Ascending aorta (tissue), 2 donors: ENCODE data around the gene CCDC89. TPM values are rescaled to one million over a fixed set of nuclear protein-coding genes. Genes with fewer than 3 reads are reported as not detected.

Source experiments
- DNase-seq, 2 donors: peaks; one replicate each; pipeline ENCODE4 v3.0.0-alpha.2; 2019; ENCODE audit warnings: low spot score in 2 of 2
- H3K27ac ChIP-seq, 2 donors: fragments of 200-600 bp; sonication (generic); one replicate each; pipeline ENCODE4 v1.5.1; 2016 to 2017; ENCODE audit warnings: mild to moderate bottlenecking in 1 of 2
- H3K27me3 ChIP-seq: fragments of 200-600 bp; sonication (generic); one replicate; pipeline ENCODE4 v1.5.1; 2017
- H3K36me3 ChIP-seq, 2 donors: fragments of 200-600 bp; sonication (generic); one replicate each; pipeline ENCODE4 v1.5.1; 2016
- H3K4me1 ChIP-seq, 2 donors: fragments of 200-600 bp; sonication (generic); one replicate each; pipeline ENCODE4 v1.5.1; 2016 to 2017; ENCODE audit warnings: mild to moderate bottlenecking in 1 of 2
- H3K4me3 ChIP-seq, 2 donors: fragments of 200-600 bp; sonication (generic); one replicate each; pipeline ENCODE4 v1.5.1; 2016 to 2017; ENCODE audit warnings: mild to moderate bottlenecking in 1 of 2
- H3K9me3 ChIP-seq, 2 donors: fragments of 200-600 bp; sonication (generic); one replicate each; pipeline ENCODE4 v1.5.1; 2016
- CTCF ChIP-seq, 3 experiments: fragments of 200-600 bp in 2 of 3; fragments of 450-650 bp in 1 of 3; sonication (generic) in 2 of 3; IDR thresholded peaks; one replicate each; pipeline ENCODE4 v1.5.1; 2016 to 2019; ENCODE audit warnings: antibody characterized with exemption in 3 of 3, mild to moderate bottlenecking in 1 of 3, moderate library complexity in 1 of 3
- intact Hi-C: fragments of 100-400 bp; cut with DNase I; formaldehyde crosslinking; loops from one replicate; pipeline ENCODE4 v1.15.1; 2023
- total RNA-seq: library from RNA; depleted of rRNA; stranded (reverse); fragments of >200 nt; gene quantifications from one replicate; pipeline ENCODE4 v1.1.0, GENCODE V29; 2016

CCDC89 gene
- total RNA-seq, 1 donor from 2014 or later = 16.6 TPM

- Histone ChIP-seq H3K4me1 (no peaks in the 10 kb centered on the region), H3K9me3 (no peaks in the 10 kb centered on the region), H3K27me3 (no peaks in the 10 kb centered on the region), H3K4me3 (no peak overlapping the region), H3K27ac (no peak overlapping the region), H3K36me3 (no peaks in the 10 kb centered on the region)
- intact Hi-C loops = no loop called here
- no peak for TF ChIP-seq CTCF (IDR thresholded peaks at IDR 0.05)
- DNase-seq = no peak
Observed at GRCh38 chr11:85712953-85713352, 27.0 kb upstream of the CCDC89 start.

DNA sequence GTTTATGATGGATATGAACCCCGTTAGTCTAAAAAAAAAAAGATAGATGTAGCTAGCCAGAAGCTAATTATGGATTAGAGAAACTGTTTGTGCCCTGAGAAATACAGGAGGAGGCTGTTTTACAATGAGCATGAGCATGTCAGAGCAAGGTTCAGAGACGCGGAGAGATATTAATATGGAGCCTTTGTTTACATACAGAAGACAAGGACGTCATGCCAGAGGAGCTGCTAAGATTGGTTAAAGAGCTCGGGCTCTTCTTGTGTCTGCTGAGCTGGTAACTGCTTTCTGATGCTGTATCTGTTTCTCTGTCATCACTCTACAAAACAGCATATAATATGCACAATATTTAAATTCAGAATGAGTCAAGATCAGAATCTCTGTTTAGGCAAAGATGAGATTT lies 24.9 kb upstream of the CCDC89 start:
- Histone ChIP-seq H3K27me3 (no peaks in the 10 kb centered on the region), H3K36me3 (no peaks in the 10 kb centered on the region), H3K27ac (no peak overlapping the region), H3K4me1 (no peaks in the 10 kb centered on the region), H3K9me3 (no peaks in the 10 kb centered on the region), H3K4me3 (no peak overlapping the region)
- no peak for TF ChIP-seq CTCF (IDR thresholded peaks at IDR 0.05)
- no peak for DNase-seq
- intact Hi-C loops = no loop called here

DNA sequence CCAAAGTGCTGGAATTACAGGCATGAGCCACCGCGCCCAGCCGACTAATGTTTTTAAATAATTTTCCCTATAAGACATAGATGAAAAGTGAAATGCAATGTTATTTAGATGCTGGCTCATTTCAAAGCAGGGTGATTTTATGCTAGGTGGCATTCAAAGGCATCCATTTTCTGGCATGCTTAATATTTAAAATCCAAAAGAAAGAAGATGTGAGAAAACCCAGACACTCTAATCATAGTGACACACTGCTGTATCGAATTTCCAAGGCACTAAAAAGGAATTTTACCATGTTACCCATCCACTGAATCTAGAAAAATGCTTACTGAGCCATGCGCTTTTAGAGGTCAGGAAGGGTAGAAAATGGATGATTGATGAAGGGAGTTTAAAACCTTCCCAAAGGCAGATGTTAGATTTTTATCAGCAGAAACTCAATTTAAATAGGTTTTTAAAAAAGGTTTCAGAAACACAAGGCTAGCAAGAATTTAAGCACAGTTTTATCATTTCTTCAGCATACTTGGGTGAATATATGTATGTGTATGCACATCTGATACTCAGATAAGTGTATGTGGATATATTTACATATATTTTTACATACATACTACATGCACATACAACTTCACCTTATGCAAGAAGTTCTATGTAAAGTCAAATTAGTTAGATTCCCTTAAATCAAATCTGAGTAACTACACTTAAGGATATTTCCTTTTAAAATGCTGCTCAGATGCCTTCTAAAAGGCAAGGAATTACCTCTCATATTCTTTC lies 24.1 kb upstream of the CCDC89 start:
- no peak for DNase-seq
- no peak for TF ChIP-seq CTCF (IDR thresholded peaks at IDR 0.05)
- H3K4me3 ChIP-seq = no peak overlapping the region
- no peaks in the 10 kb centered on the region for H3K4me1 ChIP-seq
- intact Hi-C loops = no loop called here
- H3K9me3 ChIP-seq = no peaks in the 10 kb centered on the region
- H3K27me3 ChIP-seq = no peaks in the 10 kb centered on the region
- H3K27ac ChIP-seq = no peak overlapping the region
- H3K36me3 ChIP-seq = no peaks in the 10 kb centered on the region

DNA sequence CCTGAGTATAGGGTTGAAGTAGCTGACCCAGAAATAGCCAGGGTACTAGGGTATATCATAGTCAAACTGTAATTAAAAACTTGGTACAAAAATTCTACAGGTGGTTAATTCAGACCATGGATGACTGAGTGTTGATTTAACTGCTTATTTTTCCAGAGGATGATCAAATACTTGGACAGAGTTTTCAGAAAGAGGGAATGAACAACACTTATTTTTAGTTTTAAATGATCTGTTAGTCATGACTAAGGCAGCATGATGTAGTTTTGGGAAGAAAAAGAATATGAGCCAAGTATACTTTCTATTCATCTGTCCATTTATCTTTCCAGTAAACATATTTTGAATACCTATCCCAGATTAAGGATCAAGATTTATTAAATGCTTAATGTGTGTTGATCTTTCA lies 19.8 kb upstream of the CCDC89 start:
- Histone ChIP-seq H3K36me3 (no peaks in the 10 kb centered on the region), H3K9me3 (no peaks in the 10 kb centered on the region), H3K4me3 (no peak overlapping the region), H3K27ac (peak overlapping the region in 1 of 2 donors; percentile 28), H3K27me3 (no peaks in the 10 kb centered on the region), H3K4me1 (no peaks in the 10 kb centered on the region)
- DNase-seq = no peak
- intact Hi-C loops = no loop called here
- no peak for TF ChIP-seq CTCF (IDR thresholded peaks at IDR 0.05)

DNA sequence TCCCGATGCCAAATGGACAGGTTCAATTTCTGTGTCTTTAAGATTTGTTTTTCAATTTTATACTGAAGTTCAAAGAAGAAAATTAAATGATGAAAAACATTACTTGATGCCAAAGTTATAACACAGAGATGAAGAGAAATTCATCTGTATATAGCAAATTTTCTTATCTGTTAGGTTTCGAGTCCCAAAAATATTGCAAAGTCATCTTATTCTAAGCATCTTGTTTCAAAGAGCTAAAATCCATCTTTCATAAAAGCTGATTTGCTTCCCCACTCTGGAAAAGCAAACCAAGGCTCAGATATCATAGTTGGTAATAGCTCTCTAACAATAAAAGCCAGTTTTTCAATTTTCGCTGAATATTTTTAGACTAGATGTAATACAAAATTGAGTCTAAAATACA lies 19.0 kb upstream of the CCDC89 start:
- DNase-seq = no peak
- no peak overlapping the region for H3K4me3 ChIP-seq
- no peaks in the 10 kb centered on the region for H3K36me3 ChIP-seq
- no peak overlapping the region for H3K27ac ChIP-seq
- TF ChIP-seq CTCF (IDR thresholded peaks at IDR 0.05) = no peak
- no peaks in the 10 kb centered on the region for H3K9me3 ChIP-seq
- no peaks in the 10 kb centered on the region for H3K4me1 ChIP-seq
- intact Hi-C loops = no loop called here
- H3K27me3 ChIP-seq = no peaks in the 10 kb centered on the region
